IMR-90 (cell line): ENCODE data around the gene PIN1. TPM values are rescaled to one million over a fixed set of nuclear protein-coding genes. Genes with fewer than 3 reads are reported as not detected.

Experiments used
- ATAC-seq: fragments of 200-7000 bp; cut with Tn5 transposase; 2 replicates; pipeline ENCODE4 v1.9.1; 2020; ENCODE audit warnings: low read depth, mild to moderate bottlenecking, moderate library complexity
- BruUV-seq: library from RNA; stranded (reverse); fragments of 400-500 nt; replicated peaks from 2 replicates; lab custom pipeline; 2021; lab: Mats Ljungman, UMichigan
- CTCF ChIA-PET: fragments of 300-600 bp; formaldehyde crosslinking; extraction: SDS; loops from one replicate; lab custom pipeline; 2021; ENCODE audit warnings: antibody characterized with exemption; lab: Yijun Ruan, JAX
- POLR2A ChIA-PET: fragments of 300-600 bp; sonication (Branson Sonifier 250); formaldehyde crosslinking; loops from one replicate; lab custom pipeline; 2022; ENCODE audit warnings: antibody characterized with exemption; ENCODE audit not compliant: unreplicated experiment; lab: Charles Lee
- DNase-seq: peaks from one replicate; pipeline ENCODE4 v3.0.0; 2013
- H2AFZ ChIP-seq: replicated peaks from 2 replicates; pipeline ENCODE3; 2013; ENCODE audit warnings: low read length, mild to moderate bottlenecking; ENCODE audit not compliant: poor library complexity
- H2AK5ac ChIP-seq: 2 replicates; pipeline ENCODE4 v1.6.1; 2013; ENCODE audit warnings: low read depth, low read length, inconsistent platforms
- H2AK9ac ChIP-seq: replicated peaks from 2 replicates; pipeline ENCODE3; 2013; ENCODE audit warnings: mild to moderate bottlenecking, low read depth, low read length, moderate library complexity; ENCODE audit not compliant: poor library complexity
- H2BK120ac ChIP-seq: 2 replicates; pipeline ENCODE4 v1.6.1; 2013; ENCODE audit warnings: low read depth, low read length, inconsistent platforms
- H2BK15ac ChIP-seq: 3 replicates; pipeline ENCODE4 v1.6.1; 2013; ENCODE audit warnings: low read depth, low read length, inconsistent platforms
- H2BK20ac ChIP-seq: 2 replicates; pipeline ENCODE4 v1.6.1; 2013; ENCODE audit warnings: low read depth, mild to moderate bottlenecking, inconsistent platforms, low read length, moderate library complexity
- H2BK5ac ChIP-seq: 2 replicates; pipeline ENCODE4 v1.6.1; 2013; ENCODE audit warnings: mild to moderate bottlenecking, low read depth, low read length, inconsistent platforms; ENCODE audit not compliant: poor library complexity, severe bottlenecking
- H3K14ac ChIP-seq: replicated peaks from 2 replicates; pipeline ENCODE4 v1.6.1; 2013; ENCODE audit warnings: low read depth, low read length, inconsistent platforms
- H3K18ac ChIP-seq: 2 replicates; pipeline ENCODE4 v1.6.1; 2013; ENCODE audit warnings: low read depth, low read length, control low read depth
- H3K23ac ChIP-seq: 2 replicates; pipeline ENCODE4 v1.6.1; 2013; ENCODE audit warnings: low read depth, low read length, inconsistent platforms
- H3K27ac ChIP-seq: 2 replicates; pipeline ENCODE4 v1.5.1; 2013; ENCODE audit warnings: mild to moderate bottlenecking, control low read depth, low read length; ENCODE audit not compliant: insufficient read depth
- H3K27me3 ChIP-seq: 2 replicates; pipeline ENCODE4 v1.6.1; 2013; ENCODE audit warnings: low read length; ENCODE audit not compliant: control insufficient read depth, insufficient read depth
- H3K36me3 ChIP-seq: 2 replicates; pipeline ENCODE4 v1.6.1; 2013; ENCODE audit warnings: low read length, mixed read lengths; ENCODE audit not compliant: control insufficient read depth, insufficient read depth
- H3K4ac ChIP-seq: 2 replicates; pipeline ENCODE4 v1.6.1; 2013; ENCODE audit warnings: low read depth, low read length, inconsistent platforms
- H3K4me1 ChIP-seq: 2 replicates; pipeline ENCODE4 v1.6.1; 2013; ENCODE audit warnings: low read length, mixed read lengths; ENCODE audit not compliant: control insufficient read depth, insufficient read depth
- H3K4me2 ChIP-seq: 2 replicates; pipeline ENCODE4 v1.6.1; 2013; ENCODE audit warnings: low read depth, mild to moderate bottlenecking, control low read depth, low read length, moderate library complexity
- H3K4me3 ChIP-seq: 2 replicates; pipeline ENCODE4 v1.5.1; 2013; ENCODE audit warnings: low read depth, mild to moderate bottlenecking, control low read depth, low read length, moderate library complexity; ENCODE audit not compliant: insufficient read depth
- H3K56ac ChIP-seq: 2 replicates; pipeline ENCODE4 v1.6.1; 2013; ENCODE audit warnings: low read length, inconsistent platforms; ENCODE audit not compliant: insufficient read depth; ENCODE audit errors: extremely low read depth
- H3K79me1 ChIP-seq, 2 experiments: 2 replicates each; pipeline ENCODE4 v1.6.1; 2013; ENCODE audit warnings: low read length in 2 of 2, inconsistent platforms in 1 of 2, low read depth in 1 of 2
- H3K9ac ChIP-seq: 2 replicates; pipeline ENCODE4 v1.6.1; 2013; ENCODE audit warnings: low read depth, low read length, control low read depth
- H3K9me1 ChIP-seq: 2 replicates; pipeline ENCODE4 v1.6.1; 2013; ENCODE audit warnings: low read length, inconsistent platforms; ENCODE audit not compliant: insufficient read depth
- H3K9me3 ChIP-seq: 2 replicates; pipeline ENCODE4 v1.6.1; 2013; ENCODE audit warnings: low read length; ENCODE audit not compliant: control insufficient read depth, insufficient read depth
- H4K20me1 ChIP-seq: 2 replicates; pipeline ENCODE4 v1.6.1; 2013; ENCODE audit warnings: low read length, inconsistent platforms; ENCODE audit not compliant: insufficient read depth
- H4K5ac ChIP-seq: 2 replicates; pipeline ENCODE4 v1.6.1; 2013; ENCODE audit warnings: mild to moderate bottlenecking, low read depth, low read length, control low read depth
- H4K8ac ChIP-seq, 2 experiments: 2 replicates each; pipeline ENCODE4 v1.6.1; 2013; ENCODE audit warnings: low read depth in 2 of 2, low read length in 2 of 2, control low read depth in 1 of 2, inconsistent platforms in 1 of 2
- H4K91ac ChIP-seq: 2 replicates; pipeline ENCODE4 v1.6.1; 2013; ENCODE audit warnings: low read depth, low read length, inconsistent platforms; ENCODE audit not compliant: insufficient read depth
- dilution Hi-C: fragments of 300-500 bp; cut with HindIII; formaldehyde crosslinking; loops from one replicate; pipeline ENCODE4 v1.14.3; 2018; ENCODE audit warnings: low sequenced_read_pairs; ENCODE audit not compliant: unreplicated experiment
- in situ Hi-C: fragments of 300-500 bp; cut with MboI; formaldehyde crosslinking; loops from 3 replicates; pipeline ENCODE4 v1.14.3; 2019; ENCODE audit warnings: low sequenced_read_pairs, inconsistent platforms, mixed read lengths
- intact Hi-C: fragments of 100-400 bp; cut with micrococcal nuclease; formaldehyde crosslinking; loops from 2 replicates; pipeline ENCODE4 v1.10.0; 2022
- polyA plus RNA-seq, 3 experiments: library from polyadenylated mRNA; depleted of rRNA; stranded (reverse); fragments of >200 nt; gene quantifications; 2 replicates each; pipeline ENCODE4 v1.2.3, GENCODE V29; 2012; ENCODE audit warnings: low replicate concordance in 1 of 3
- total RNA-seq: library from RNA; depleted of rRNA; stranded (reverse); fragments of >200 nt; gene quantifications from 2 replicates; pipeline ENCODE4 v1.2.3, GENCODE V29; 2012
- TF ChIP-seq, protein P1 (sequence below): fragments of 150-350 bp; IDR thresholded peaks from 2 replicates; pipeline ENCODE4 v1.6.1; 2017; ENCODE audit warnings: mild to moderate bottlenecking, antibody characterized with exemption, low read length, low read depth

Gene PIN1
- total and polyA plus RNA-seq, 2 of the 4 experiments (the other 2 are of a cell fraction) = 76.0 to 105 TPM

DNA sequence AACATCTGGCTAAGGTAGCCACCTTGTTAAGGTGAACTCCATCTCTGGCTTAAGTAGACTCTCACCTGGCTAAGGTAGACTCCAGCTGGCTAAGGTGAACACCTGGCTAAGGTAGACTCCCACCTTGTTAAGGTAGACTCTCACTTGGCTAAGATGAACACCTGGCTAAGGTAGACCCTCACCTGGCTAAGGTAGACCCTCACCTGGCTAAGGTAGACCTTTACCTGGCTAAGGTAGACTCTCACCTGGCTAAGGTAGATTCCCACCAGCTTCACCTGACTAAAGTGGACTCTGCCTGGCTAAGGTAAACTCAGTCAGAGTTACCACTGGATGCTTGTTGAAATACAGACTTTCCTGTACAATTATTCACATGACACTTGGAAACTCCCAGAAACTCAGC, 23.6 kb downstream of the PIN1 start:
- H3K36me3 ChIP-seq = peaks cover 5% of the 10 kb centered on the region; the same call in 1 of the 2 replicates
- in situ Hi-C loops = no loop called here
- CTCF ChIA-PET = no interaction called here

More for the DNA sequence above, 23.6 kb downstream of the PIN1 start:
- Histone ChIP-seq H2BK120ac (no peak overlapping the region), H3K9me1 (0 out of 2 replicates have a peak, but pooled peaks cover 3% of the 10 kb centered on the region), H3K9me3 (no peaks in the 10 kb centered on the region), H2BK5ac (no peak overlapping the region), H3K4ac (no peak overlapping the region), H3K4me1 (no peaks in the 10 kb centered on the region), H3K56ac (no peak overlapping the region), H2BK15ac (no peak overlapping the region), H2AK5ac (no peak overlapping the region), H3K14ac (no peak overlapping the region), H3K4me2 (no peak overlapping the region), H3K79me1 (no peaks in the 10 kb centered on the region), H3K4me3 (no peak overlapping the region), H3K27ac (no peak overlapping the region), H2BK20ac (no peak overlapping the region), H3K9ac (no peak overlapping the region), H2AK9ac (no peak overlapping the region), H4K20me1 (no peaks in the 10 kb centered on the region), H2AFZ (no peak overlapping the region), H4K91ac (no peak overlapping the region), H4K8ac (no peak overlapping the region), H3K27me3 (no peaks in the 10 kb centered on the region), H3K18ac (no peak overlapping the region), H4K5ac (no peak overlapping the region), H3K23ac (no peak overlapping the region)
- intact Hi-C loops (no loop called here), dilution Hi-C loops (no loop called here)
- DNase-seq = no peak
- no TSS peak for BruUV-seq
- no peak for ATAC-seq
- POLR2A ChIA-PET = no interaction called here
- TF ChIP-seq, protein P1, sequence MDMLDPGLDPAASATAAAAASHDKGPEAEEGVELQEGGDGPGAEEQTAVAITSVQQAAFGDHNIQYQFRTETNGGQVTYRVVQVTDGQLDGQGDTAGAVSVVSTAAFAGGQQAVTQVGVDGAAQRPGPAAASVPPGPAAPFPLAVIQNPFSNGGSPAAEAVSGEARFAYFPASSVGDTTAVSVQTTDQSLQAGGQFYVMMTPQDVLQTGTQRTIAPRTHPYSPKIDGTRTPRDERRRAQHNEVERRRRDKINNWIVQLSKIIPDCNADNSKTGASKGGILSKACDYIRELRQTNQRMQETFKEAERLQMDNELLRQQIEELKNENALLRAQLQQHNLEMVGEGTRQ = no peak
